Fibroblast of lung (primary cell): ENCODE measurements around the gene GNAI1. TPM values are rescaled to one million over a fixed set of nuclear protein-coding genes. Genes with fewer than 3 reads are reported as not detected.
A peak's percentile ranks its signal among the peaks of the same experiment; 100 is the strongest.

ENCODE experiments used
- DNase-seq, 2 donors: peaks; one replicate each; pipeline versions ENCODE4 v3.0.0 to v3.0.0-alpha.2; 2010; ENCODE audit warnings: low read depth in 2 of 2
- H2AFZ ChIP-seq: 2 replicates; pipeline ENCODE4 v1.5.1; 2012; ENCODE audit warnings: low read length, control low read depth, inconsistent platforms
- H3K27ac ChIP-seq: 2 replicates; pipeline ENCODE4 v1.5.1; 2011; ENCODE audit warnings: low read length, control low read depth; ENCODE audit not compliant: insufficient read depth
- H3K27me3 ChIP-seq: 2 replicates; pipeline ENCODE4 v1.5.1; 2011; ENCODE audit warnings: mild to moderate bottlenecking, low read length; ENCODE audit not compliant: control insufficient read depth, insufficient read depth
- H3K36me3 ChIP-seq: 2 replicates; pipeline ENCODE4 v1.5.1; 2011; ENCODE audit warnings: low read length; ENCODE audit not compliant: control insufficient read depth, insufficient read depth
- H3K4me1 ChIP-seq: 2 replicates; pipeline ENCODE4 v1.5.1; 2011; ENCODE audit warnings: low read length; ENCODE audit not compliant: control insufficient read depth, insufficient read depth; ENCODE audit errors: extremely low read depth
- H3K4me2 ChIP-seq: 2 replicates; pipeline ENCODE4 v1.5.1; 2011; ENCODE audit warnings: low read length, control low read depth; ENCODE audit not compliant: insufficient read depth; ENCODE audit errors: extremely low read depth
- H3K4me3 ChIP-seq, 4 experiments: fragments of 200-600 bp in 1 of 4; sonication (generic) in 1 of 4; replicated peaks in 1 of 4; 2 replicates each; pipeline ENCODE4 v1.5.1; 2011 to 2016; ENCODE audit warnings: low read length in 4 of 4, low read depth in 3 of 4, mild to moderate bottlenecking in 3 of 4, control low read depth in 2 of 4, inconsistent platforms in 1 of 4, mixed read lengths in 1 of 4; ENCODE audit not compliant: insufficient read depth in 1 of 4; ENCODE audit errors: control extremely low read depth in 1 of 4
- H3K79me2 ChIP-seq: 2 replicates; pipeline ENCODE4 v1.5.1; 2012; ENCODE audit warnings: mild to moderate bottlenecking, low read length, inconsistent platforms; ENCODE audit not compliant: control insufficient read depth, insufficient read depth
- H3K9ac ChIP-seq: 2 replicates; pipeline ENCODE4 v1.5.1; 2011; ENCODE audit warnings: mild to moderate bottlenecking, low read length, control low read depth; ENCODE audit not compliant: insufficient read depth
- H3K9me3 ChIP-seq: 2 replicates; pipeline ENCODE4 v1.5.1; 2012; ENCODE audit warnings: low read depth, low read length; ENCODE audit not compliant: control insufficient read depth, insufficient read depth
- H4K20me1 ChIP-seq: 2 replicates; pipeline ENCODE4 v1.5.1; 2011; ENCODE audit warnings: low read length; ENCODE audit not compliant: control insufficient read depth, insufficient read depth; ENCODE audit errors: extremely low read depth
- CTCF ChIP-seq, 2 donors: IDR thresholded peaks in 1 of 2; conservative IDR thresholded peaks in 1 of 2; 1 replicate in 1 of 2; 2 replicates in 1 of 2; pipeline ENCODE4 v1.5.1; 2011 to 2012; ENCODE audit warnings: low read length in 2 of 2, control low read depth in 1 of 2, inconsistent platforms in 1 of 2, low read depth in 1 of 2, mild to moderate bottlenecking in 1 of 2
- EZH2 ChIP-seq: IDR thresholded peaks from 2 replicates; pipeline ENCODE4 v1.5.1; 2012; ENCODE audit warnings: low read length, control low read depth, mild to moderate bottlenecking; ENCODE audit errors: missing control alignments
- polyA plus RNA-seq, 2 donors: library from polyadenylated mRNA; depleted of rRNA in 1 of 2; stranded (reverse) in 1 of 2; unstranded in 1 of 2; fragments of >200 nt; gene quantifications; 2 replicates each; pipeline ENCODE4 v1.2.1, GENCODE V29; 2011 to 2012; ENCODE audit warnings: missing spikeins in 1 of 2
- total RNA-seq: library from RNA; depleted of rRNA; stranded (reverse); fragments of >200 nt; gene quantifications from 2 replicates; pipeline ENCODE4 v1.2.1, GENCODE V29; 2014

The GNAI1 gene
- total and polyA plus RNA-seq, 2 donors (not counting 1 experiment from before 2014, with no cell fraction given): 68.9 to 81.8 TPM

DNA sequence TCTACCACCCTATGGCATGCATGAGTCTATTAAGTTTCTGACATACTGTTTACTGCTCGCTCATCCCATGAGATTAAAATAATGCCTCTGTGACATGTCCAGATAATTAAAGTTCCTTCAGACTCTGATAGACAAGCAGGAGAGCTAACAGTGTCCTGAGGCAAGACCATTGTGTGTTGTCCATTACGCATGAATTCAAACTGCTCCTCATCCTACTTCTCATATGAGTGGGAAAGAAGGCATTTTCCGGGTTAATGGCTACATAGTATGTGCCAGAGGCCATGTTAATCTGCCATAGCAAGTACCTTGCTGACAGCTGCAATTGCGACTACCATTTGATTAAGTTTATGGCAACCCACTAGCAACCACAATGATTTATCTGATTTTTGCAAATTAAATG, 113.3 kb downstream of the GNAI1 start:
- no peak for TF ChIP-seq CTCF (conservative IDR thresholded peaks at IDR 0.05 in 1 of 2, IDR thresholded peaks at IDR 0.05 in 1 of 2; ENCODE audit: low read depth in 1 of 2, low read length in 2 of 2)
- Histone ChIP-seq H3K4me3 (no peak overlapping the region), H3K79me2 (no peaks in the 10 kb centered on the region), H3K27ac (no peak overlapping the region), H3K4me1 (no peaks in the 10 kb centered on the region), H3K9ac (no peak overlapping the region), H3K27me3 (peaks cover 2% of the 10 kb centered on the region), H3K36me3 (no peaks in the 10 kb centered on the region), H3K4me2 (no peak overlapping the region), H4K20me1 (no peaks in the 10 kb centered on the region), H2AFZ (no peak overlapping the region), H3K9me3 (no peaks in the 10 kb centered on the region)
- no peak for DNase-seq

GRCh38 chr7:80249184-80249583, 114.6 kb downstream of the GNAI1 start:
- no peak overlapping the region for H3K27ac ChIP-seq

DNA sequence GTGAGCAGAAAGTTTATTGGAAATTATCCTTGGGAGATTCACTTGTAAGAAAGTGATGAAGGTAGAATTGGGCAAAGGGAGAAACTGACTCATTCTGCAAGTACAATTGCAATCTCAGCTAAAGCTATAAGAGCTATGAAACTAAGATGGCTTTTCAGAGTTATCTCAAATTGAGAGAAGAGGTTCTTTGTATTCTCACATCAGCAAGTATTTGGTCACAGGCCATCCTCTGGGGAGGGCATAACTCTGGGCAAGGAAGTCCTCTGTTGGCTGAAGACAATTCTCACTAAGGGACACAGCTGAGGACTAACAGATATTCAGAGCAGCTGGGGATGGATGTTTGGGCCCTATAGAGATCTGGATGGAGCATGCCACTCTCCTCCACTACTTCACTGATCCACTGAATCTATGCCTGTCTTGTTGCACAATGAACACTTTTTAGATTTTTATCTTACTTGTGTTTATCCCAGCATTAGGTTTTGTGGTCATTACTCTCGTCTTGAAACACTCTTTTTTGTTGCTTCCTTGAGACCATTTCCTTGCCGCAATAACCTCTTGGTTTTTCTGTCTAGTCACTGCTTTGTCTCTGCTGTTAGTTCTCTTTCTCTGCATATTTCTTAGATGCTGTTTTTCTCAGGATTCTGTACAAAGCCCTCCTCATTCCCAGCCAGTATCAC, 115.1 kb downstream of the GNAI1 start:
- Histone ChIP-seq H3K36me3 (no peaks in the 10 kb centered on the region), H4K20me1 (no peaks in the 10 kb centered on the region), H3K4me2 (no peak overlapping the region), H3K9ac (no peak overlapping the region), H3K27ac (no peak overlapping the region), H3K9me3 (no peaks in the 10 kb centered on the region), H3K27me3 (peaks cover 2% of the 10 kb centered on the region), H3K4me3 (no peak overlapping the region), H2AFZ (no peak overlapping the region), H3K4me1 (no peaks in the 10 kb centered on the region), H3K79me2 (no peaks in the 10 kb centered on the region)
- peak; percentile 11 to 13 for DNase-seq
- TF ChIP-seq EZH2 (no peak), CTCF (conservative IDR thresholded peaks at IDR 0.05 in 1 of 2, IDR thresholded peaks at IDR 0.05 in 1 of 2; ENCODE audit: low read depth in 1 of 2, low read length in 2 of 2) (no peak)

More at GRCh38 chr7:80249184-80249583, 114.6 kb downstream of the GNAI1 start:
- Histone ChIP-seq H3K27me3 (peaks cover 2% of the 10 kb centered on the region), H3K4me1 (no peaks in the 10 kb centered on the region), H3K9ac (no peak overlapping the region), H3K9me3 (no peaks in the 10 kb centered on the region), H4K20me1 (no peaks in the 10 kb centered on the region), H3K4me2 (no peak overlapping the region), H3K4me3 (no peak overlapping the region), H3K79me2 (no peaks in the 10 kb centered on the region), H2AFZ (no peak overlapping the region), H3K36me3 (no peaks in the 10 kb centered on the region)
- no peak for DNase-seq
- TF ChIP-seq EZH2 (no peak), CTCF (conservative IDR thresholded peaks at IDR 0.05 in 1 of 2, IDR thresholded peaks at IDR 0.05 in 1 of 2; ENCODE audit: low read depth in 1 of 2, low read length in 2 of 2) (no peak)
